HG02870 (cell line): ENCODE data around the gene BCAN.
"Not testable (repeated sequence)": the region's sequence is repeated elsewhere in the genome, so short reads cannot be mapped to it uniquely, and the experiment has no call there.

ENCODE experiments used
- ATAC-seq: cut with Tn5 transposase; IDR thresholded peaks from one replicate; pipeline ENCODE4 v1.9.1; 2021; ENCODE audit warnings: mild to moderate bottlenecking, moderate library complexity; ENCODE audit not compliant: unreplicated experiment

The BCAN gene

GRCh38 chr1:156641761-156642264 lies at the start of gene BCAN:
Gene BCAN, plus strand, starts transcription at chr1:156642117. Its CDS starts 3,938 bp downstream, at chr1:156646055.
- ATAC-seq = no peak

- ATAC-seq = no peak
Measured at GRCh38 chr1:156592158-156592909, 49.6 kb upstream of the BCAN start.

- ATAC-seq = no peak
Measured at GRCh38 chr1:156592910-156593660, 48.8 kb upstream of the BCAN start.

GRCh38 chr1:156593661-156593989 lies 48.3 kb upstream of the BCAN start:
- no peak for ATAC-seq

- no peak for ATAC-seq
Measured at GRCh38 chr1:156594190-156594589, 47.7 kb upstream of the BCAN start.

GRCh38 chr1:156595016-156595415 lies 46.9 kb upstream of the BCAN start:
- ATAC-seq = no peak

- no peak for ATAC-seq
Measured at GRCh38 chr1:156596426-156596825, 45.5 kb upstream of the BCAN start.

GRCh38 chr1:156598125-156598524 lies 43.8 kb upstream of the BCAN start:
- ATAC-seq = no peak

- ATAC-seq = no peak
Measured at GRCh38 chr1:156598731-156599432, 43.0 kb upstream of the BCAN start.

GRCh38 chr1:156599811-156600210 lies 42.1 kb upstream of the BCAN start:
- ATAC-seq = no peak

- ATAC-seq = no peak
Measured at GRCh38 chr1:156600733-156601121, 41.2 kb upstream of the BCAN start.

- peak; percentile 59 for ATAC-seq
Measured at GRCh38 chr1:156601122-156601830, 40.6 kb upstream of the BCAN start, which contains the start of gene GPATCH4. Gene GPATCH4, minus strand, starts transcription at chr1:156601479.

GRCh38 chr1:156601892-156602291 lies 40.0 kb upstream of the BCAN start:
- ATAC-seq = no peak

GRCh38 chr1:156602557-156602993 lies 39.3 kb upstream of the BCAN start:
- ATAC-seq = no peak

GRCh38 chr1:156607344-156607743 lies 34.6 kb upstream of the BCAN start:
- not testable (repeated sequence) for ATAC-seq

- no peak for ATAC-seq
Measured at GRCh38 chr1:156608036-156608674, 33.8 kb upstream of the BCAN start.

GRCh38 chr1:156608981-156609380 lies 32.9 kb upstream of the BCAN start:
- ATAC-seq = no peak

- ATAC-seq = not testable (repeated sequence)
Measured at GRCh38 chr1:156610072-156610471, 31.8 kb upstream of the BCAN start.

GRCh38 chr1:156612666-156613065 lies 29.3 kb upstream of the BCAN start:
- ATAC-seq = no peak

- no peak for ATAC-seq
Measured at GRCh38 chr1:156615946-156616345, 26.0 kb upstream of the BCAN start.
